ENCODE measurements around the gene FBLIM1.

- TF ChIP-seq CTCF (IDR thresholded peaks at IDR 0.05): no peak
- TF ChIP-seq POLR2A (IDR thresholded peaks at IDR 0.05): peak in 2 of 3 donors; percentile 12 to 34
These were observed 40.6 kb downstream of the FBLIM1 start for GRCh38 chr1:15799004-15799867.
